Measurements from ENCODE around the gene UBR4.

DNA sequence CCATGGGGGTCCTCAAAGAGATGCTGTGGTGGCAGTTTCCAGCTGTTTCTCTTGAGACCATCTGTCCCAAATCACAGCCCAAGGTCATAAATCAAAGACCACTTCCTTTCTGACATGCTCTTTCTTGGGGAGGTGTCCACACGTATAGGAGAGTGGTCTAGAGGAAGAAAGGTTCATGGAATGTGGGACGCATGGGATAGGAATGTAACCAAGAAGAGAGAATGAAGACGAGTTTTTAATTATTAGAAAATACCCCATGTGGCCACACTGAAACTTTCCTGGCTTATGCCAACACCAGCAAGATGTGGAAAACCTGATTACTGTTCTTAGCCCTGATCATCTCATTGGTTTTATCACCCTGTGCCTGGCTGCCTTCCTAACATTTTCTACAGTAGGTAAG, 129.3 kb downstream of the UBR4 start:
- TF ChIP-seq, protein P1, sequence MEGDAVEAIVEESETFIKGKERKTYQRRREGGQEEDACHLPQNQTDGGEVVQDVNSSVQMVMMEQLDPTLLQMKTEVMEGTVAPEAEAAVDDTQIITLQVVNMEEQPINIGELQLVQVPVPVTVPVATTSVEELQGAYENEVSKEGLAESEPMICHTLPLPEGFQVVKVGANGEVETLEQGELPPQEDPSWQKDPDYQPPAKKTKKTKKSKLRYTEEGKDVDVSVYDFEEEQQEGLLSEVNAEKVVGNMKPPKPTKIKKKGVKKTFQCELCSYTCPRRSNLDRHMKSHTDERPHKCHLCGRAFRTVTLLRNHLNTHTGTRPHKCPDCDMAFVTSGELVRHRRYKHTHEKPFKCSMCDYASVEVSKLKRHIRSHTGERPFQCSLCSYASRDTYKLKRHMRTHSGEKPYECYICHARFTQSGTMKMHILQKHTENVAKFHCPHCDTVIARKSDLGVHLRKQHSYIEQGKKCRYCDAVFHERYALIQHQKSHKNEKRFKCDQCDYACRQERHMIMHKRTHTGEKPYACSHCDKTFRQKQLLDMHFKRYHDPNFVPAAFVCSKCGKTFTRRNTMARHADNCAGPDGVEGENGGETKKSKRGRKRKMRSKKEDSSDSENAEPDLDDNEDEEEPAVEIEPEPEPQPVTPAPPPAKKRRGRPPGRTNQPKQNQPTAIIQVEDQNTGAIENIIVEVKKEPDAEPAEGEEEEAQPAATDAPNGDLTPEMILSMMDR (IDR thresholded peaks at IDR 0.05), result no peak
- no peak for TF ChIP-seq POLR2A (IDR thresholded peaks at IDR 0.05)
